HepG2 (cell line): Measurements from ENCODE around the gene PFKL. TPM values are rescaled to one million over a fixed set of nuclear protein-coding genes. Genes with fewer than 3 reads are reported as not detected.

Source experiments
- ATAC-seq: fragments of 200-7000 bp; cut with Tn5 transposase; 3 replicates; pipeline ENCODE4 v1.9.1; 2020; ENCODE audit warnings: mild to moderate bottlenecking, moderate library complexity
- BruUV-seq: library from RNA; stranded (reverse); fragments of 400-500 nt; replicated peaks from 2 replicates; lab custom pipeline; 2021; lab: Mats Ljungman, UMichigan
- CTCF ChIA-PET: fragments of 300-600 bp; formaldehyde crosslinking; extraction: SDS; loops from one replicate; lab custom pipeline; 2021; ENCODE audit warnings: low total read pairs, inconsistent platforms, low intra/inter-chr PET ratio; lab: Yijun Ruan, JAX
- POLR2A ChIA-PET: fragments of 350-600 bp; sonication (Branson Sonifier 250); formaldehyde crosslinking; loops from one replicate; lab custom pipeline; 2020; ENCODE audit warnings: antibody characterized with exemption, inconsistent platforms; lab: Yijun Ruan, JAX
- DNase-seq: peaks from one replicate; pipeline ENCODE4 v3.0.0-alpha.2; 2015; ENCODE audit warnings: low spot score
- FAIRE-seq: peaks from 3 replicates; lab custom pipeline; 2011; peaks lifted over from hg19 to GRCh38; lab: Jason Lieb, UNC
- H2AFZ ChIP-seq: one replicate; pipeline ENCODE4 v1.6.1; 2011; ENCODE audit warnings: low read length, inconsistent platforms
- H3K27ac ChIP-seq: fragments of 300-600 bp; 3 replicates; pipeline ENCODE4 v1.8.0; 2011; ENCODE audit warnings: mixed run types, mild to moderate bottlenecking, mixed read lengths, low read length, inconsistent platforms; ENCODE audit not compliant: insufficient read depth; ENCODE audit errors: extremely low read length
- H3K27me3 ChIP-seq, 2 experiments: fragments of 200-600 bp in 1 of 2; 2 replicates in 1 of 2; 3 replicates in 1 of 2; pipeline versions ENCODE4 v1.6.0 to v1.8.0; 2011; ENCODE audit warnings: low read length in 2 of 2, mild to moderate bottlenecking in 2 of 2, moderate library complexity in 2 of 2, inconsistent platforms in 1 of 2; ENCODE audit not compliant: insufficient read depth in 2 of 2, control insufficient read depth in 1 of 2
- H3K36me3 ChIP-seq, 2 experiments: fragments of 200-600 bp in 1 of 2; replicated peaks in 1 of 2; 2 replicates in 1 of 2; 3 replicates in 1 of 2; pipeline versions ENCODE4 v1.5.1 to v1.8.0; 2011; ENCODE audit warnings: low read length in 2 of 2, inconsistent platforms in 1 of 2; ENCODE audit not compliant: insufficient read depth in 2 of 2, control insufficient read depth in 1 of 2
- H3K4me1 ChIP-seq: 2 replicates; pipeline ENCODE4 v1.5.1; 2012; ENCODE audit warnings: low read length, inconsistent platforms; ENCODE audit not compliant: insufficient read depth
- H3K4me2 ChIP-seq: 2 replicates; pipeline ENCODE4 v1.6.0; 2011; ENCODE audit warnings: low read depth, low read length, inconsistent platforms
- H3K4me3 ChIP-seq, 3 experiments: fragments of 200-600 bp in 1 of 3; sonication (generic), shearing (Covaris generic) in 1 of 3; replicated peaks in 1 of 3; 2 replicates each; pipeline ENCODE4 v1.5.1; 2011 to 2016; ENCODE audit warnings: low read length in 3 of 3, inconsistent platforms in 2 of 3, low read depth in 2 of 3, mild to moderate bottlenecking in 2 of 3, control low read depth in 1 of 3, mixed read lengths in 1 of 3; ENCODE audit not compliant: insufficient read depth in 1 of 3
- H3K79me2 ChIP-seq: one replicate; pipeline ENCODE4 v1.6.1; 2011; ENCODE audit warnings: low read length, inconsistent platforms; ENCODE audit not compliant: insufficient read depth
- H3K9ac ChIP-seq: 2 replicates; pipeline ENCODE4 v1.6.0; 2011; ENCODE audit warnings: mild to moderate bottlenecking, low read depth, low read length, inconsistent platforms; ENCODE audit not compliant: insufficient read depth
- H3K9me3 ChIP-seq: 2 replicates; pipeline ENCODE4 v1.5.1; 2012; ENCODE audit warnings: mild to moderate bottlenecking, low read length
- H4K20me1 ChIP-seq: 2 replicates; pipeline ENCODE4 v1.6.0; 2011; ENCODE audit warnings: inconsistent platforms, mild to moderate bottlenecking, low read length, moderate library complexity; ENCODE audit not compliant: insufficient read depth
- CAMTA2 ChIP-seq: sonication (generic); formaldehyde crosslinking; IDR thresholded peaks from 2 replicates; pipeline ENCODE4 v1.4.0; 2020; ENCODE audit warnings: mild to moderate bottlenecking, missing genetic modification reagents, borderline replicate concordance
- PAWR ChIP-seq: sonication (generic); formaldehyde crosslinking; IDR thresholded peaks from 2 replicates; pipeline ENCODE4 v1.4.0; 2020; ENCODE audit warnings: missing genetic modification reagents, mild to moderate bottlenecking, borderline replicate concordance
- RBM39 ChIP-seq: fragments of 200-400 bp; formaldehyde crosslinking; IDR thresholded peaks from one replicate; pipeline ENCODE4 v1.6.1; 2018; ENCODE audit warnings: antibody characterized with exemption, mild to moderate bottlenecking, low read depth, low read length; ENCODE audit not compliant: poor library complexity, severe bottlenecking
- SNAPC2 ChIP-seq: sonication (generic); formaldehyde crosslinking; IDR thresholded peaks from 2 replicates; pipeline ENCODE4 v1.8.1; 2022; ENCODE audit warnings: mild to moderate bottlenecking, missing genetic modification reagents
- STAT5B ChIP-seq: sonication (generic); formaldehyde crosslinking; IDR thresholded peaks from 2 replicates; pipeline ENCODE4 v1.4.0; 2020; ENCODE audit warnings: missing genetic modification reagents
- ZFP82 ChIP-seq: sonication (generic); formaldehyde crosslinking; IDR thresholded peaks from 2 replicates; pipeline ENCODE4 v1.5.1; 2020; ENCODE audit warnings: mild to moderate bottlenecking, missing genetic modification reagents, borderline replicate concordance
- ZNF790 ChIP-seq: sonication (generic); formaldehyde crosslinking; IDR thresholded peaks from 2 replicates; pipeline ENCODE4 v1.8.0; 2022; ENCODE audit warnings: missing genetic modification reagents, mild to moderate bottlenecking, borderline replicate concordance
- WGBS: methylation state at CpG from one replicate; pipeline ENCODE4 v1.1.6; 2017; ENCODE audit warnings: low lambda C conversion rate; 5-methylcytosine and 5-hydroxymethylcytosine counted together
- in situ Hi-C: cut with HindIII; loops from 2 replicates; pipeline ENCODE4 v1.10.0; 2017; ENCODE audit warnings: low pct_unique_long_range_greater_than_20kb; ENCODE audit not compliant: extremely low pct_ligation_motif_present
- intact Hi-C: fragments of 100-400 bp; cut with micrococcal nuclease; formaldehyde crosslinking; loops from one replicate; pipeline ENCODE4 v1.10.0; 2022; ENCODE audit not compliant: unreplicated experiment
- polyA plus RNA-seq, 8 experiments: library from polyadenylated mRNA; depleted of rRNA in 3 of 8; stranded (reverse) in 7 of 8; unstranded in 1 of 8; fragments of >200 nt; fragmentation: Illumina TruSeq in 4 of 8; extraction: Trizol in 4 of 8; gene quantifications; 2 replicates each; pipeline versions ENCODE4 v1.2.1 to v1.2.3, GENCODE V29; 2011 to 2016; ENCODE audit warnings: low read depth in 4 of 8, missing spikeins in 1 of 8, mixed read lengths in 1 of 8; ENCODE audit not compliant: insufficient read depth in 1 of 8
- total RNA-seq, 5 experiments: library from RNA; depleted of rRNA; stranded (reverse); fragments of >200 nt; fragmentation: Illumina TruSeq; extraction: Trizol; gene quantifications; 2 replicates each; pipeline ENCODE4 v1.2.3, GENCODE V29; 2016; ENCODE audit warnings: low read depth in 1 of 5
- TF ChIP-seq, protein P1 (sequence below): sonication (generic); formaldehyde crosslinking; IDR thresholded peaks from 2 replicates; pipeline ENCODE4 v1.5.0; 2020; ENCODE audit warnings: missing genetic modification reagents

The PFKL gene
- total and polyA plus RNA-seq, 2 of the 13 experiments (the other 11 are each of a cell fraction or from before 2014, with no cell fraction given), result 92.8 to 106 TPM

DNA sequence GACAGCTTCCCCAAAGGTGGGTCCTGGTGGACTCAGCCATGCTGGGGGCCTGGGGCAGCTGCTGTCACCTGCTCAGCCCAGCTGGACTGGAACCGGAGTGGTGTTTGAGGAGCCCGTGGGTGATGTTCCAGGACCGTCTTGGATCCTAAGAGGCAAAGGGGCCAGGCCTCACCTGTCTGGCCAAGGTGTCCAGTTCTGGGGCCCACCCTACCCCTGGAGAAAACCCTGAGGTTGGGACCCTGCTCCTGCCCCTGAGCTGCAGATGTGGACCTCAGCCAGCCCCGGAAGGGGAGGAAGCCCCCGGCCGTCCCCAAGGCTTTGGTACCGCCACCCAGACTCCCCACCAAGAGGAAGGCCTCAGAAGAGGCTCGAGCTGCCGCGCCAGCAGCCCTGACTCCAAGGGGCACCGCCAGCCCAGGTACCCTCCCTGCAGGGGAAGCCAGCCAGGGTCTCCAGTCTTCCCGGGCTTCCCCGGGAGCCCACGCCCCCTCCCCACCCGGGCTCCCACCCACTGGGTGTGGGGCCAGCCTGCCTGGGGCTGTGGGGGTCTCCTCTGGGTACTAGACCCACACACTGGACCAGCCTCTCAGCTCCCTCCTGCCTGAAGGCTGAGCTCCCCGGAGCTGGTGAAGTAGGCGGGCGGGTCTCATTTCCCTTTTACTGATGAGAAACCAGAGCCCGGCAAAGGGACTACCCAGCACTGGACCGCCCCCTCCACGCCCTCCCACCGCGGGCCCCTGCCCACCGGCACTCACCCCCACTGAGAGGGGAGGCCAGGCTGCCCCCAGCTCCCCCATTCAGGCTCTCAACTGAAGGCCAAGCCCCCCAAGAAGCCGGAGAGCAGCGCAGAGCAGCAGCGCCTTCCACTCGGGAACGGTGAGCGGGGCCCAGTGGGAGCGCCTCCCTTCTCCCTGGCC is 12.9 kb upstream of the PFKL start:
- no peak overlapping the region for H3K27ac ChIP-seq
- in situ Hi-C loops, result no loop called here
- H3K4me1 ChIP-seq, result no peaks in the 10 kb centered on the region
- intact Hi-C loops, result no loop called here
- H2AFZ ChIP-seq, result no peak overlapping the region
- no TSS peak for BruUV-seq
- H3K27me3 ChIP-seq, result peaks cover 6 to 63% of the 10 kb centered on the region in 2 experiments
- no peaks in the 10 kb centered on the region for H3K9me3 ChIP-seq
- ATAC-seq, result no peak
- FAIRE-seq, result no peak
- H3K36me3 ChIP-seq, result no peaks in the 10 kb centered on the region
- TF ChIP-seq ZNF790 (CRISPR knock-in tag) (no peak), ZFP82 (CRISPR knock-in tag) (no peak), STAT5B (CRISPR knock-in tag) (no peak), CAMTA2 (CRISPR knock-in tag) (no peak), RBM39 (no peak), SNAPC2 (CRISPR knock-in tag) (no peak), PAWR (no peak)
- TF ChIP-seq, protein P1, sequence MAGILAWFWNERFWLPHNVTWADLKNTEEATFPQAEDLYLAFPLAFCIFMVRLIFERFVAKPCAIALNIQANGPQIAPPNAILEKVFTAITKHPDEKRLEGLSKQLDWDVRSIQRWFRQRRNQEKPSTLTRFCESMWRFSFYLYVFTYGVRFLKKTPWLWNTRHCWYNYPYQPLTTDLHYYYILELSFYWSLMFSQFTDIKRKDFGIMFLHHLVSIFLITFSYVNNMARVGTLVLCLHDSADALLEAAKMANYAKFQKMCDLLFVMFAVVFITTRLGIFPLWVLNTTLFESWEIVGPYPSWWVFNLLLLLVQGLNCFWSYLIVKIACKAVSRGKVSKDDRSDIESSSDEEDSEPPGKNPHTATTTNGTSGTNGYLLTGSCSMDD, result no peak
- no peak overlapping the region for H3K9ac ChIP-seq
- H3K4me3 ChIP-seq, result no peak overlapping the region
- POLR2A ChIA-PET, result no interaction called here
- CTCF ChIA-PET, result no interaction called here
- no peaks in the 10 kb centered on the region for H4K20me1 ChIP-seq
- 39% methylated on average over 8 of the region's 31 CpGs for WGBS
- no peaks in the 10 kb centered on the region for H3K79me2 ChIP-seq
- DNase-seq, result no peak
- H3K4me2 ChIP-seq, result no peak overlapping the region
